H9 (cell line): ENCODE data around the gene RBX1. TPM values are rescaled to one million over a fixed set of nuclear protein-coding genes. Genes with fewer than 3 reads are reported as not detected.

Experiments
- DNase-seq: peaks from one replicate; pipeline ENCODE4 v3.0.0-alpha.2; 2017
- H2AFZ ChIP-seq: one replicate; pipeline ENCODE4 v1.6.1; 2013; ENCODE audit warnings: mild to moderate bottlenecking, low read length, control low read depth, moderate library complexity
- H2AK5ac ChIP-seq: 2 replicates; pipeline ENCODE4 v1.6.1; 2013; ENCODE audit warnings: low read length, control low read depth, mixed read lengths; ENCODE audit not compliant: insufficient read length
- H2BK120ac ChIP-seq: one replicate; pipeline ENCODE4 v1.6.1; 2013; ENCODE audit warnings: low read depth, mild to moderate bottlenecking, low read length, control low read depth, inconsistent platforms; ENCODE audit not compliant: poor library complexity, severe bottlenecking
- H2BK12ac ChIP-seq: 2 replicates; pipeline ENCODE4 v1.6.1; 2013; ENCODE audit warnings: low read length, control low read depth, mixed read lengths, low read depth; ENCODE audit not compliant: insufficient read length
- H2BK15ac ChIP-seq: 2 replicates; pipeline ENCODE4 v1.6.1; 2013; ENCODE audit warnings: low read depth, low read length, control low read depth
- H2BK20ac ChIP-seq: one replicate; pipeline ENCODE4 v1.6.1; 2013; ENCODE audit warnings: low read depth, mild to moderate bottlenecking, low read length, control low read depth, inconsistent platforms; ENCODE audit not compliant: poor library complexity, severe bottlenecking
- H2BK5ac ChIP-seq: 2 replicates; pipeline ENCODE4 v1.6.1; 2013; ENCODE audit warnings: low read length, control low read depth, mixed read lengths; ENCODE audit not compliant: insufficient read length
- H3K14ac ChIP-seq: 2 replicates; pipeline ENCODE4 v1.6.1; 2013; ENCODE audit warnings: low read length, control low read depth; ENCODE audit not compliant: insufficient read depth
- H3K18ac ChIP-seq: 2 replicates; pipeline ENCODE4 v1.6.1; 2013; ENCODE audit warnings: low read depth, mild to moderate bottlenecking, mixed read lengths, low read length, control low read depth; ENCODE audit not compliant: insufficient read length
- H3K23ac ChIP-seq: 2 replicates; pipeline ENCODE4 v1.6.1; 2013; ENCODE audit warnings: low read length, control low read depth, mixed read lengths, low read depth; ENCODE audit not compliant: insufficient read length
- H3K23me2 ChIP-seq: 2 replicates; pipeline ENCODE4 v1.6.1; 2013; ENCODE audit warnings: low read depth, mild to moderate bottlenecking, mixed read lengths, low read length, control low read depth; ENCODE audit not compliant: insufficient read length, poor library complexity, severe bottlenecking
- H3K27ac ChIP-seq: 2 replicates; pipeline ENCODE4 v1.5.1; 2013; ENCODE audit warnings: low read length, control low read depth, mixed read lengths, low read depth; ENCODE audit not compliant: insufficient read length
- H3K27me3 ChIP-seq: 2 replicates; pipeline ENCODE4 v1.6.1; 2013; ENCODE audit warnings: low read length, control low read depth, inconsistent platforms; ENCODE audit not compliant: insufficient read depth
- H3K4ac ChIP-seq: 2 replicates; pipeline ENCODE4 v1.6.1; 2013; ENCODE audit warnings: low read depth, mild to moderate bottlenecking, control low read depth, inconsistent platforms, low read length, moderate library complexity
- H3K4me1 ChIP-seq: 2 replicates; pipeline ENCODE4 v1.6.1; 2013; ENCODE audit warnings: low read length, control low read depth, inconsistent platforms; ENCODE audit not compliant: insufficient read depth
- H3K4me2 ChIP-seq: 2 replicates; pipeline ENCODE4 v1.6.1; 2013; ENCODE audit warnings: low read length, control low read depth, mixed read lengths; ENCODE audit not compliant: insufficient read length, insufficient read depth
- H3K56ac ChIP-seq: 2 replicates; pipeline ENCODE4 v1.6.1; 2013; ENCODE audit warnings: low read depth, mild to moderate bottlenecking, mixed read lengths, low read length, control low read depth; ENCODE audit not compliant: insufficient read length
- H3K79me1 ChIP-seq: 2 replicates; pipeline ENCODE4 v1.6.1; 2013; ENCODE audit warnings: low read depth, mild to moderate bottlenecking, moderate library complexity, low read length, control low read depth, inconsistent platforms; ENCODE audit not compliant: insufficient read depth, poor library complexity, severe bottlenecking
- H3K79me2 ChIP-seq: 2 replicates; pipeline ENCODE4 v1.6.1; 2013; ENCODE audit warnings: low read length, control low read depth, inconsistent platforms; ENCODE audit not compliant: insufficient read depth
- H3K9ac ChIP-seq: 2 replicates; pipeline ENCODE4 v1.6.1; 2013; ENCODE audit warnings: low read length, control low read depth, mixed read lengths; ENCODE audit not compliant: insufficient read length; ENCODE audit errors: extremely low read depth
- H3K9me3 ChIP-seq: one replicate; pipeline ENCODE4 v1.6.1; 2013; ENCODE audit warnings: low read depth, low read length, inconsistent platforms; ENCODE audit not compliant: control insufficient read depth
- H3T11ph ChIP-seq: one replicate; pipeline ENCODE4 v1.6.1; 2013; ENCODE audit warnings: mild to moderate bottlenecking, low read length, control low read depth, inconsistent platforms
- H4K20me1 ChIP-seq: one replicate; pipeline ENCODE4 v1.6.1; 2013; ENCODE audit not compliant: control insufficient read depth, insufficient read length, insufficient read depth
- H4K5ac ChIP-seq: 2 replicates; pipeline ENCODE4 v1.6.1; 2013; ENCODE audit warnings: low read depth, mild to moderate bottlenecking, mixed read lengths, low read length, control low read depth; ENCODE audit not compliant: insufficient read length
- H4K8ac ChIP-seq: replicated peaks from 2 replicates; pipeline ENCODE4 v1.6.1; 2013; ENCODE audit warnings: low read length, control low read depth, mixed read lengths, low read depth; ENCODE audit not compliant: insufficient read length
- H4K91ac ChIP-seq: 2 replicates; pipeline ENCODE4 v1.6.1; 2013; ENCODE audit warnings: low read depth, mild to moderate bottlenecking, moderate library complexity, mixed read lengths, low read length, control low read depth; ENCODE audit not compliant: insufficient read length
- H3K27ac Mint-ChIP-seq, 3 experiments: 2 replicates in 2 of 3; 3 replicates in 1 of 3; pipeline ENCODE4 v1.8.0; 2020 to 2021; ENCODE audit warnings: mixed read lengths in 3 of 3, mild to moderate bottlenecking in 1 of 3, moderate library complexity in 1 of 3
- H3K27me3 Mint-ChIP-seq: 2 replicates; pipeline ENCODE4 v1.8.0; 2021; ENCODE audit warnings: low read depth, mild to moderate bottlenecking, moderate library complexity, mixed read lengths
- H3K36me3 Mint-ChIP-seq, 3 experiments: 2 replicates in 2 of 3; 3 replicates in 1 of 3; pipeline ENCODE4 v1.8.0; 2020 to 2021; ENCODE audit warnings: low read depth in 3 of 3, mixed read lengths in 3 of 3; ENCODE audit not compliant: insufficient read depth in 1 of 3
- H3K4me1 Mint-ChIP-seq, 2 experiments: 2 replicates each; pipeline ENCODE4 v1.8.0; 2020; ENCODE audit warnings: mixed read lengths in 2 of 2
- H3K4me3 Mint-ChIP-seq, 2 experiments: 2 replicates in 1 of 2; 3 replicates in 1 of 2; pipeline ENCODE4 v1.8.0; 2020 to 2021; ENCODE audit warnings: mild to moderate bottlenecking in 2 of 2, mixed read lengths in 2 of 2, moderate library complexity in 1 of 2
- H3K9me3 Mint-ChIP-seq, 2 experiments: 2 replicates in 1 of 2; 3 replicates in 1 of 2; pipeline ENCODE4 v1.8.0; 2020; ENCODE audit warnings: mild to moderate bottlenecking in 2 of 2, mixed read lengths in 2 of 2, moderate library complexity in 1 of 2
- WGBS: extraction: QIAGEN DNeasy Blood & Tissue Kit; methylation state at CpG from one replicate; pipeline ENCODE4 v1.1.7; 2013; ENCODE audit warnings: missing lambda C conversion rate, low lambda C conversion rate, mixed read lengths; ENCODE audit not compliant: insufficient read length; ENCODE audit errors: extremely low coverage; 5-methylcytosine and 5-hydroxymethylcytosine counted together
- total RNA-seq: library from RNA; stranded (reverse); gene quantifications from 2 replicates; pipeline ENCODE4 v1.2.1, GENCODE V29; 2021
- TF ChIP-seq, protein P1 (sequence below): fragments of 200-600 bp; sonication (generic); conservative IDR thresholded peaks from 3 replicates; pipeline ENCODE4 v1.8.0; 2021; ENCODE audit warnings: antibody characterized with exemption, mild to moderate bottlenecking

Gene RBX1
- total RNA-seq, 1 experiment from 2014 or later: 85.6 TPM

GRCh38 chr22:40939202-40939601 is 12.0 kb upstream of the RBX1 start:
- no peaks in the 10 kb centered on the region for H3K9me3 ChIP-seq
- H2BK120ac ChIP-seq: no peak overlapping the region
- no peak overlapping the region for H4K5ac ChIP-seq
- no peak overlapping the region for H2BK5ac ChIP-seq
- no CpG with 5 or more reads among the region's 2 CpGs for WGBS
- no peak overlapping the region for H3K27ac ChIP-seq
- no peak overlapping the region for H4K91ac ChIP-seq
- H3K4ac ChIP-seq: no peak overlapping the region
- no peak overlapping the region for H4K8ac ChIP-seq
- no peaks in the 10 kb centered on the region for H4K20me1 ChIP-seq
- H2BK15ac ChIP-seq: no peak overlapping the region
- H3K4me3 Mint-ChIP-seq: no peak overlapping the region
- H3K27me3 Mint-ChIP-seq: no peaks in the 10 kb centered on the region
- no peak overlapping the region for H2BK20ac ChIP-seq
- H3K36me3 Mint-ChIP-seq: peaks cover 0 to 1% (median 0%) of the 10 kb centered on the region in 3 experiments; a peak in 1 of 7 replicates
- H2AFZ ChIP-seq: no peak overlapping the region
- H3K79me2 ChIP-seq: no peaks in the 10 kb centered on the region
- H3K4me1 Mint-ChIP-seq: no peaks in the 10 kb centered on the region
- H3K18ac ChIP-seq: no peak overlapping the region
- H3K4me2 ChIP-seq: no peak overlapping the region
- H3K14ac ChIP-seq: no peak overlapping the region
- H3K79me1 ChIP-seq: no peaks in the 10 kb centered on the region
- no peak overlapping the region for H2AK5ac ChIP-seq
- TF ChIP-seq, protein P1, sequence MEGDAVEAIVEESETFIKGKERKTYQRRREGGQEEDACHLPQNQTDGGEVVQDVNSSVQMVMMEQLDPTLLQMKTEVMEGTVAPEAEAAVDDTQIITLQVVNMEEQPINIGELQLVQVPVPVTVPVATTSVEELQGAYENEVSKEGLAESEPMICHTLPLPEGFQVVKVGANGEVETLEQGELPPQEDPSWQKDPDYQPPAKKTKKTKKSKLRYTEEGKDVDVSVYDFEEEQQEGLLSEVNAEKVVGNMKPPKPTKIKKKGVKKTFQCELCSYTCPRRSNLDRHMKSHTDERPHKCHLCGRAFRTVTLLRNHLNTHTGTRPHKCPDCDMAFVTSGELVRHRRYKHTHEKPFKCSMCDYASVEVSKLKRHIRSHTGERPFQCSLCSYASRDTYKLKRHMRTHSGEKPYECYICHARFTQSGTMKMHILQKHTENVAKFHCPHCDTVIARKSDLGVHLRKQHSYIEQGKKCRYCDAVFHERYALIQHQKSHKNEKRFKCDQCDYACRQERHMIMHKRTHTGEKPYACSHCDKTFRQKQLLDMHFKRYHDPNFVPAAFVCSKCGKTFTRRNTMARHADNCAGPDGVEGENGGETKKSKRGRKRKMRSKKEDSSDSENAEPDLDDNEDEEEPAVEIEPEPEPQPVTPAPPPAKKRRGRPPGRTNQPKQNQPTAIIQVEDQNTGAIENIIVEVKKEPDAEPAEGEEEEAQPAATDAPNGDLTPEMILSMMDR: no peak
- H3K9me3 Mint-ChIP-seq: no peaks in the 10 kb centered on the region
- no peak overlapping the region for H3K9ac ChIP-seq
- H2BK12ac ChIP-seq: no peak overlapping the region
- DNase-seq: no peak
- H3K27ac Mint-ChIP-seq: no peak overlapping the region
- H3K27me3 ChIP-seq: no peaks in the 10 kb centered on the region
- no peak overlapping the region for H3T11ph ChIP-seq
- H3K4me1 ChIP-seq: no peaks in the 10 kb centered on the region
- H3K23me2 ChIP-seq: no peaks in the 10 kb centered on the region
- H3K56ac ChIP-seq: no peak overlapping the region
- no peak overlapping the region for H3K23ac ChIP-seq
